NCI-H146 treated with DMSO at 0.1 percent for 48 hours (cell line): Measurements from ENCODE around the gene PSME3IP1.
"Not testable (repeated sequence)": the region's sequence is repeated elsewhere in the genome, so short reads cannot be mapped to it uniquely, and the experiment has no call there.

Experiments used
- DNase-seq: peaks from one replicate; lab custom pipeline; 2025; ENCODE audit not compliant: unreplicated experiment; lab: John Stamatoyannopoulos, UW

Gene PSME3IP1

GRCh38 chr16:57200321-57200720 is 14.5 kb upstream of the PSME3IP1 start:
- DNase-seq = not testable (repeated sequence)

GRCh38 chr16:57196753-57197152 is 10.9 kb upstream of the PSME3IP1 start:
- no peak for DNase-seq

- DNase-seq = no peak
Observed at GRCh38 chr16:57196286-57196685, 10.4 kb upstream of the PSME3IP1 start.

GRCh38 chr16:57194512-57194911 is 8.7 kb upstream of the PSME3IP1 start:
- DNase-seq = peak; percentile 52

- no peak for DNase-seq
Observed at GRCh38 chr16:57192720-57193486, 7.1 kb upstream of the PSME3IP1 start.

GRCh38 chr16:57192146-57192545 is 6.3 kb upstream of the PSME3IP1 start:
- no peak for DNase-seq

- DNase-seq = no peak
Observed at GRCh38 chr16:57191056-57191571, 5.3 kb upstream of the PSME3IP1 start.

GRCh38 chr16:57190136-57190535 is 4.3 kb upstream of the PSME3IP1 start:
- no peak for DNase-seq

GRCh38 chr16:57189527-57189926 is 3.7 kb upstream of the PSME3IP1 start:
- DNase-seq = not testable (repeated sequence)

GRCh38 chr16:57188711-57189002 is 2.8 kb upstream of the PSME3IP1 start:
- DNase-seq = no peak

- DNase-seq = not testable (repeated sequence)
Observed at GRCh38 chr16:57187902-57188710, 2.3 kb upstream of the PSME3IP1 start.

- no peak for DNase-seq
Observed at GRCh38 chr16:57186872-57187854, 1.3 kb upstream of the PSME3IP1 start.

GRCh38 chr16:57185446-57185944 is 344 bp downstream of the PSME3IP1 start:
- no peak for DNase-seq

GRCh38 chr16:57184887-57185445 is 873 bp downstream of the PSME3IP1 start:
- DNase-seq = no peak

- DNase-seq = no peak
Observed at GRCh38 chr16:57184113-57184512, 1.7 kb downstream of the PSME3IP1 start.

- DNase-seq = no peak
Observed at GRCh38 chr16:57179215-57179828, 6.5 kb downstream of the PSME3IP1 start.

- DNase-seq = no peak
Observed at GRCh38 chr16:57178793-57179212, 7.0 kb downstream of the PSME3IP1 start.

- no peak for DNase-seq
Observed at GRCh38 chr16:57178196-57178595, 7.6 kb downstream of the PSME3IP1 start.

- DNase-seq = no peak
Observed at GRCh38 chr16:57175896-57176295, 9.9 kb downstream of the PSME3IP1 start.

- no peak for DNase-seq
Observed at GRCh38 chr16:57172721-57173290, 13.0 kb downstream of the PSME3IP1 start.
